Adrenal gland (tissue), 12 donors: Measurements from ENCODE around the gene SYTL3. TPM values are rescaled to one million over a fixed set of nuclear protein-coding genes. Genes with fewer than 3 reads are reported as not detected.
A peak's percentile ranks its signal among the peaks of the same experiment; 100 is the strongest.

ENCODE experiments used
- DNase-seq, 7 donors: peaks; one replicate each; pipeline ENCODE4 v3.0.0-alpha.2; 2019 to 2020
- H3K27ac ChIP-seq, 5 donors: fragments of 200-600 bp; sonication (generic) in 4 of 5; 1 replicate in 3 of 5; 2 replicates in 2 of 5; pipeline versions ENCODE4 v1.5.1 to v1.8.0; 2016 to 2020; ENCODE audit warnings: mild to moderate bottlenecking in 1 of 5
- H3K27me3 ChIP-seq: fragments of 200-600 bp; 2 replicates; pipeline ENCODE4 v1.8.0; 2021
- H3K36me3 ChIP-seq, 2 donors: fragments of 200-600 bp; replicated peaks in 1 of 2; 1 replicate in 1 of 2; 2 replicates in 1 of 2; pipeline versions ENCODE4 v1.5.1 to v1.8.0; 2018 to 2022
- H3K4me1 ChIP-seq, 2 donors: fragments of 200-600 bp; replicated peaks in 1 of 2; 1 replicate in 1 of 2; 2 replicates in 1 of 2; pipeline versions ENCODE4 v1.5.1 to v1.8.0; 2018 to 2021
- H3K4me3 ChIP-seq, 4 donors: fragments of 200-600 bp; sonication (generic) in 3 of 4; one replicate each; pipeline ENCODE4 v1.5.1; 2016 to 2018
- H3K9me3 ChIP-seq, 3 donors: fragments of 200-600 bp; sonication (generic) in 1 of 3; replicated peaks in 1 of 3; 1 replicate in 2 of 3; 2 replicates in 1 of 3; pipeline versions ENCODE4 v1.5.1 to v1.8.0; 2016 to 2021
- POLR2A ChIP-seq, 2 donors: fragments of 450-650 bp; IDR thresholded peaks; one replicate each; pipeline ENCODE4 v1.6.1; 2017; ENCODE audit warnings: antibody characterized with exemption in 2 of 2, mild to moderate bottlenecking in 2 of 2, moderate library complexity in 1 of 2
- WGBS, 4 donors: extraction: QIAGEN DNeasy Blood & Tissue Kit in 2 of 4; methylation state at CpG; one replicate each; pipeline versions ENCODE4 v1.1.5 to v1.1.7; 2013 to 2017; 5-methylcytosine and 5-hydroxymethylcytosine counted together
- intact Hi-C, 2 donors: fragments of 100-400 bp; cut with DNase I; formaldehyde crosslinking; loops; one replicate each; pipeline versions ENCODE4 v1.14.1 to v1.15.0; 2022 to 2023
- polyA plus RNA-seq, 3 donors: library from polyadenylated mRNA; stranded (reverse); fragments of 200-250 nt in 2 of 3; fragments of 350-450 nt in 1 of 3; fragmentation: Illumina TruSeq in 1 of 3; extraction: RNeasy Lipid Tissue Mini Kit (QIAGEN cat#74804) in 1 of 3; gene quantifications; one replicate each; pipeline ENCODE4 v1.2.3, GENCODE V29; 2013 to 2014
- total RNA-seq, 9 donors: library from RNA; depleted of rRNA in 4 of 9; stranded (reverse); fragments of >200 nt in 4 of 9; fragments of 120-200 nt in 1 of 9; fragmentation: NEBNext Ultra II Directional in 1 of 9; extraction: Animal tissue kit (Norgen Biotek cat#: 25700) in 1 of 9; gene quantifications; one replicate each; pipeline versions ENCODE4 v1.1.0 to v1.2.4, GENCODE V29; 2013 to 2023
- TF ChIP-seq, protein P1 (sequence below), 6 experiments: fragments of 450-650 bp in 4 of 6; fragments of 200-600 bp in 2 of 6; sonication (generic) in 1 of 6; IDR thresholded peaks; 1 replicate in 5 of 6; 2 replicates in 1 of 6; pipeline versions ENCODE4 v1.5.1 to v1.8.0; 2016 to 2021; ENCODE audit warnings: antibody characterized with exemption in 6 of 6, mild to moderate bottlenecking in 2 of 6, moderate library complexity in 1 of 6
- donor health status: healthy with polysubstance abuse.
- donor health status: Bipolar disorder and iron deficiency.
- donor health status: DM: yes; HTN: yes; CAD: no.
- donor health status: DM: no; HTN: no; CAD: no.
- donor health status: DM: no; HTN: no; CAD: no.
- donor health status: DM: yes; HTN: yes; CAD: no.

The SYTL3 gene
- total and polyA plus RNA-seq, 12 donors: 0.94 to 3.9 (median 2.1) TPM

DNA sequence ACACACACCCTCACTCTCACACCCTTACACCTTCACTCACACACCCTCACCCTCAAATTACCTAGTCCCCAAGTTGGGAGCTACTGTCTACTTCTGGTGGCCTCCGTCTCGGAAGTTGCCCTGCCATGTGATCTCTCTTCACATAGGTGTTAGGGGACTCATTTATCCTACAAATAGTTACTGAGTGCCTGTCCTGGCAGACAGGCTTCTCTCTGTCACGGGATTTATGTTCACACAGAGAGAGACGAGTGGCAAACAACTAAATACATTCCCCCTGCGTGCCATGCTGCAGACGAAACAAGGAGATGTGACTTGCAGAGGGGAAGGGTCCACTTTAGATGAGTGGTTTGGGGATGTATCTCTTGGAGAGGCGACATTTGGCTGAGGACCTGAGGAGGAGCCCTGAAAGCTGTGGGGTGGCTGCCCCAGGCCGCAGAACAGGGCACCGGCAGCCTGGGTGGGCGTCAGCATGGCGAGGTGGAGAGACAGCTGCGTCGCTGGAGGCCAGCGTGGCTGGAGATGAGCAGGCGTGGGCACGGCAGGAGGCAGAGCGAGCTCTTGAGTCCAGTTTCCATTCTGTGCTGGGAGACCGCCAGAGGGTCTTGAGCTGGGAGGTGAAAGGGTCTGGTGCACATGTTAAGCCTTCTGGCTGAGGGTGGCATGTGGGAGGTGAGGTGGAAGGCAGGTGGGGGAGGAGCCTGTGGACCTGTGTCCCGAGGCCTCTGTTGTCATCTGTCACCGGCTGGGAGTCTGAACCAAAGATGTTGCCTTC is 22.5 kb upstream of the SYTL3 start:
- no peak overlapping the region for H3K27ac ChIP-seq
- no peak overlapping the region for H3K4me3 ChIP-seq
- peaks cover 0 to 32% of the 10 kb centered on the region in 2 donors for H3K36me3 ChIP-seq
- H3K4me1 ChIP-seq: peaks cover 7 to 21% of the 10 kb centered on the region in 2 donors
- no peaks in the 10 kb centered on the region for H3K27me3 ChIP-seq
- 93 to 97% (median 95%) methylated on average over 20 of the region's 20 CpGs for WGBS, 4 donors
- TF ChIP-seq, protein P1, sequence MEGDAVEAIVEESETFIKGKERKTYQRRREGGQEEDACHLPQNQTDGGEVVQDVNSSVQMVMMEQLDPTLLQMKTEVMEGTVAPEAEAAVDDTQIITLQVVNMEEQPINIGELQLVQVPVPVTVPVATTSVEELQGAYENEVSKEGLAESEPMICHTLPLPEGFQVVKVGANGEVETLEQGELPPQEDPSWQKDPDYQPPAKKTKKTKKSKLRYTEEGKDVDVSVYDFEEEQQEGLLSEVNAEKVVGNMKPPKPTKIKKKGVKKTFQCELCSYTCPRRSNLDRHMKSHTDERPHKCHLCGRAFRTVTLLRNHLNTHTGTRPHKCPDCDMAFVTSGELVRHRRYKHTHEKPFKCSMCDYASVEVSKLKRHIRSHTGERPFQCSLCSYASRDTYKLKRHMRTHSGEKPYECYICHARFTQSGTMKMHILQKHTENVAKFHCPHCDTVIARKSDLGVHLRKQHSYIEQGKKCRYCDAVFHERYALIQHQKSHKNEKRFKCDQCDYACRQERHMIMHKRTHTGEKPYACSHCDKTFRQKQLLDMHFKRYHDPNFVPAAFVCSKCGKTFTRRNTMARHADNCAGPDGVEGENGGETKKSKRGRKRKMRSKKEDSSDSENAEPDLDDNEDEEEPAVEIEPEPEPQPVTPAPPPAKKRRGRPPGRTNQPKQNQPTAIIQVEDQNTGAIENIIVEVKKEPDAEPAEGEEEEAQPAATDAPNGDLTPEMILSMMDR (IDR thresholded peaks at IDR 0.05): no peak
- no peak for TF ChIP-seq POLR2A (IDR thresholded peaks at IDR 0.05)
- no peaks in the 10 kb centered on the region for H3K9me3 ChIP-seq
- intact Hi-C loops: no loop called here
- DNase-seq: peak in 2 of 7 donors; percentile 19 to 47

DNA sequence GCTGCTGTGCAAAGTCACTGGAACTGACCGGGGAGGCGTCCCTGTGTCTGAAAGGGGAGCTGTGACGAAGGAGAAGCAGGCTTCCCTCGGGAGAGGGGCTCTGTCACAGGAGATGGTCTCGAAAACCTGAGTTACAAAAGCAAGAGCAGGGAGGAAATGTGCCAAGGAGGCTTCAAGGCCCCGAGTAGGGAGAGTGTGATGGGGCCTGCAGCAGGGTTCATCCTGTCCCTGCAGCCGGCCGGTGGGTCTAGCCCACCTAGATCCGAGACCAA is 22.0 kb upstream of the SYTL3 start:
- H3K4me1 ChIP-seq: peaks cover 7 to 24% of the 10 kb centered on the region in 2 donors
- peak in 1 of 7 donors; percentile 40 for DNase-seq
- no peak overlapping the region for H3K27ac ChIP-seq
- WGBS, 4 donors: 82 to 94% (median 86%) methylated on average over 9 of the region's 9 CpGs
- intact Hi-C loops: no loop called here
- no peaks in the 10 kb centered on the region for H3K27me3 ChIP-seq
- no peaks in the 10 kb centered on the region for H3K9me3 ChIP-seq
- H3K4me3 ChIP-seq: no peak overlapping the region
- H3K36me3 ChIP-seq: peaks cover 0 to 32% of the 10 kb centered on the region in 2 donors
- TF ChIP-seq, protein P1 (IDR thresholded peaks at IDR 0.05): no peak
- TF ChIP-seq POLR2A (IDR thresholded peaks at IDR 0.05): no peak

DNA sequence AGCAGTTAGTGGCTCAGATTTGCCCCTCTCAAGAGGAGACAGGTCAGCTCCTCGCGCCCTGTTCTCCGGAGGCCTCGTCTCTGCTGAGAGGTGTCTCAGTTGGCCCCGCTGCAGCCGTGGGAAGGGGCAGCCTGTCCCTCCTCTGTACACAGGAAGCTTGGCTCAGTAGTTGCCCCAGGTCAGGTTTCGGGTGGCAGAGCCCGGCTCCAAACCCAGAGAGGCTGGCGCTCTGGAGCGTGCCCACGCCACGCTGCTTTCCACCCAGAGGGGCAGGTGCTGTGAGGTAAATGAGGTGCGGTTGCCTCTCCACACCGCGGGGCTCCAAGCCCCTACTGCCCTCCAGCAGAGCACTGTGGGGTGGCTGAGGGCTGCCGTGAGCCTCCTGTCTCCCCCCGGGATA is 21.3 kb upstream of the SYTL3 start:
- Histone ChIP-seq H3K27me3 (no peaks in the 10 kb centered on the region), H3K36me3 (peaks cover 0 to 32% of the 10 kb centered on the region in 2 donors), H3K4me1 (peaks cover 7 to 24% of the 10 kb centered on the region in 2 donors), H3K9me3 (no peaks in the 10 kb centered on the region), H3K27ac (no peak overlapping the region), H3K4me3 (no peak overlapping the region)
- 86 to 95% (median 92%) methylated on average over 12 to 17 of the region's 17 CpGs; no CpG with 5 or more reads in 1 of the 4 donors for WGBS, 4 donors
- intact Hi-C loops: no loop called here
- DNase-seq: peak in 2 of 7 donors; percentile 21 to 48
- TF ChIP-seq, protein P1 (IDR thresholded peaks at IDR 0.05): no peak

DNA sequence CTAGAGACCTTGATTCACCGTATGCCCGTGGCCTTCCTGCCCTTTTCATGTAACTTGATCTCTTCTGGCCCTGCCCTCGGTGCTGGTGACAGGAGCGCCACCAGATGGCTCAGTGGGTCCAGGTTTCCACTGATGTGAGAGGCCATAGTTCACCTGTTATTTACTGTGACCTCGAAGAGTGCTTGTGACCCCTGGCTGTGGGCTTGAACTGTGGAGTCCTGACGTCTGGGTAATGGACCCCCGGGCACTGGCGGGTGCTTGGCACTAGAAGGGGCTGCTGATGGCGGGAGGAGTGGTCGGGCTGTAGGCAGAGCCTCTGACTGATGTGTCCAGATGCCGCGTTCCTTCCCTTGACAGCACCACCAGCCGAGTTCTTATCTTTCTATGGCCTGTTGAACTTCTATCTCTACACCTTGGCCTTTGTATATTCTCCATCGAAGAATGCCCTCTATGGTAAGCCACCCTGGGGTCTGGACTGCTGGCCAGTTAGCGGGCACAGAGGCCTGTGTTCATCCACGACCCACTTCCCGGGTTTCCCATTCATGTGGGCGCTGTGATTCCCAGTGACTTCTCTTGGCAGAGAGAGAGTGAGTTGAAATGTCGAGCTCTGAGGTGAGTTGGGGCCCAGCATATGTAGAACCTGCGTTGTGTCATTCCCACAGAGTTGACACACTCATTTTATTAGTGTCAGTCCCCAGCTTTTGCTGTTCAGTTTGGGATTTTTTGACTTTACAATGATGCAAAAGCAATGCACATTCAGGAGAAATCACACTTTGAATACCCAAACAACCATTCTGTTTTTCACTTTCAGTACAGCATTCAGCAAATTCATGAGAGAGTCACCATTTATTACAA is 20.3 kb upstream of the SYTL3 start:
- TF ChIP-seq, protein P1 (IDR thresholded peaks at IDR 0.05): peak in 4 of 6 experiments; percentile 38 to 42 (median 40)
- no peak for TF ChIP-seq POLR2A (IDR thresholded peaks at IDR 0.05)
- Histone ChIP-seq H3K36me3 (peaks cover 0 to 32% of the 10 kb centered on the region in 2 donors), H3K4me3 (no peak overlapping the region), H3K4me1 (peaks cover 7 to 24% of the 10 kb centered on the region in 2 donors), H3K9me3 (no peaks in the 10 kb centered on the region), H3K27me3 (no peaks in the 10 kb centered on the region), H3K27ac (peak overlapping the region in 1 of 5 donors; percentile 11)
- intact Hi-C loops: no loop called here
- peak in 6 of 7 donors; percentile 58 to 75 (median 60) for DNase-seq
- 75 to 81% (median 78%) methylated on average over 16 to 20 of the region's 20 CpGs for WGBS, 4 donors
